HUES6 (cell line): Measurements from ENCODE around the gene ENDOD1.
"Not testable (repeated sequence)": the region's sequence is repeated elsewhere in the genome, so short reads cannot be mapped to it uniquely, and the experiment has no call there.

ENCODE experiments used
- H3K27ac ChIP-seq: 2 replicates; pipeline ENCODE4 v1.7.0; 2013; ENCODE audit warnings: low read depth, mild to moderate bottlenecking, low read length, inconsistent platforms
- H3K27me3 ChIP-seq: 2 replicates; pipeline ENCODE4 v1.6.1; 2013; ENCODE audit warnings: low read length; ENCODE audit not compliant: control insufficient read depth, insufficient read depth
- H3K36me3 ChIP-seq: 2 replicates; pipeline ENCODE4 v1.6.1; 2013; ENCODE audit warnings: low read length; ENCODE audit not compliant: control insufficient read depth, insufficient read depth
- H3K4me1 ChIP-seq: 2 replicates; pipeline ENCODE4 v1.6.1; 2013; ENCODE audit warnings: low read length; ENCODE audit not compliant: control insufficient read depth, insufficient read depth
- H3K4me3 ChIP-seq: 2 replicates; pipeline ENCODE4 v1.5.1; 2013; ENCODE audit warnings: low read depth, low read length
- H3K9ac ChIP-seq: one replicate; pipeline ENCODE4 v1.6.1; 2013; ENCODE audit warnings: mild to moderate bottlenecking, low read length
- H3K9me3 ChIP-seq: 2 replicates; pipeline ENCODE4 v1.6.1; 2013; ENCODE audit warnings: low read depth, low read length; ENCODE audit not compliant: control insufficient read depth, insufficient read depth

The ENDOD1 gene

DNA sequence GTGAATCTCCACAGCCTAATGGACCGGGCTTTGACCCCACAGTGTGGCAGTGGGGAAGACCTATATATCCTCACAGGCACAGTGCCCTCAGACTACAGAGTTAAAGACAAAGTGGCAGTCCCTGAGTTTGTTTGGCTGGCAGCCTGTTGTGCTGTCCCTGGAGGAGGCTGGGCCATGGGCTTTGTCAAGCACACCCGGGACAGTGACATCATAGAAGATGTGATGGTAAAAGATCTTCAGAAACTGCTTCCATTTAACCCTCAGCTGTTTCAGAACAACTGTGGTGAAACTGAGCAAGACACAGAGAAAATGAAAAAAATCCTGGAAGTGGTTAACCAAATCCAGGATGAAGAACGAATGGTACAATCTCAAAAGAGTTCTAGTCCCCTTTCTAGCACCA, 39.0 kb downstream of the ENDOD1 start:
- H3K9me3 ChIP-seq, result no peaks in the 10 kb centered on the region
- no peaks in the 10 kb centered on the region for H3K36me3 ChIP-seq
- no peak overlapping the region for H3K27ac ChIP-seq
- no peak overlapping the region for H3K9ac ChIP-seq
- no peaks in the 10 kb centered on the region for H3K27me3 ChIP-seq
- H3K4me3 ChIP-seq, result no peak overlapping the region
- no peaks in the 10 kb centered on the region for H3K4me1 ChIP-seq

DNA sequence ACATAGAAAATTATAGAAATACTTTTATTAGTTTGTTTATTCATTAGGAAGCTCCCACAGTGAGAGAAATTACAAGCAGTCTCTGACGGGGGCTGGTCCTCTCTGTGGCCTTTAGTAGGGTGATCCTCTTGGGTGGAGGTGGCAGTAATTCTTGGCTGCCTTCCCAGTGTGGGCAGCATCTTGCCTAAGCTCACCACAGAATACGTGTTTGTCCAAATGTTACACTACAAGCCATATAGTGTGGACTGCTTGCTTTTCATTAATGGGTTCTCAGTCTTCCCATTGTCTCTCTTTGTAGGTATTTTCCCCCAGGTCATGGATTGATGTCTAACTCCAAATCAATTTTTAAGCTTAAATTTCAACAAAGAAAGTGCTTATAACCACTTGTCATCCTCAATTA, 43.3 kb downstream of the ENDOD1 start:
- no peak overlapping the region for H3K9ac ChIP-seq
- no peaks in the 10 kb centered on the region for H3K9me3 ChIP-seq
- H3K27ac ChIP-seq, result no peak overlapping the region
- no peaks in the 10 kb centered on the region for H3K36me3 ChIP-seq
- H3K4me3 ChIP-seq, result no peak overlapping the region
- no peaks in the 10 kb centered on the region for H3K27me3 ChIP-seq
- H3K4me1 ChIP-seq, result no peaks in the 10 kb centered on the region

DNA sequence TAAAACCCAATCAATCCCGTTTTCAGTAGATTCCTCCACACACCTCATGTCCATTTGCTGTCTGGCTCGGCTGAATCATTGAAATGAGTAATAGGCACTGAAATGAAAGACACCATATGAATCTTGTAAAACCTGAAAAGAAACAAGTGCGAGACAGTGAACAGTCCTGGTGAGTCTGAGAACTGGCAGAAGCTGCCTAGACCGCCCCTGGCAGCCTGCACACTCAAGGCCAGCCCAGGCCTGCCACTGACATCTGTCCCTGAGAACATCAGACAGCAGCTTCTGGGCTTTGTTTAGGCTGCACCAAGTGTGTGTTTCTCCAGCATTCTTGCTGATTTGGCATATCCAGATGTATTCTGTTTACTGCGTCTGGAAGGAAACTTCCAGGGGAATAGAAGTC, 44.8 kb downstream of the ENDOD1 start:
- H3K36me3 ChIP-seq, result no peaks in the 10 kb centered on the region
- no peak overlapping the region for H3K27ac ChIP-seq

DNA sequence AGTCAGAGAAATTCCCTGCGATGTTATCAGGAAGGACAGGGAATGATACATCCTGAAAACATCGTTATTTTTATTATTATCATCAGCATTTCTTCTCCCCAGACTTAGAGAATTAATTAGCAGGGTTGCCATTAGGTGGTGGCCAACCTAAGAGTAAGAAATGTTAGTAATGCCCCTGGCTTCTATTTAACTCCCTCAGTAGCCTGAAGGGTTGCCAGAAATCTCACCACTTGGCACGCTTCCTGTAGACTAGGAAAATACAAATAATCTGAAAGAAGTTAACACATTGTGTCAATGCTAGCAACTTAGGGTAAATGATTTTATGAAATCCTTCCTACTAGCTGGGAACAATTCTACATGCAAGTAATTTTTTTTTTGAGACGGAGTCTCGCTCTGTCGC, 45.5 kb downstream of the ENDOD1 start:
- Histone ChIP-seq H3K4me1 (no peaks in the 10 kb centered on the region), H3K9ac (no peak overlapping the region), H3K27me3 (peaks cover 4% of the 10 kb centered on the region), H3K9me3 (no peaks in the 10 kb centered on the region), H3K27ac (no peak overlapping the region), H3K36me3 (no peaks in the 10 kb centered on the region), H3K4me3 (no peak overlapping the region)

More for the DNA sequence above, 44.8 kb downstream of the ENDOD1 start:
- H3K27me3 ChIP-seq, result no peaks in the 10 kb centered on the region
- H3K4me3 ChIP-seq, result no peak overlapping the region
- no peak overlapping the region for H3K9ac ChIP-seq
- no peaks in the 10 kb centered on the region for H3K9me3 ChIP-seq
- H3K4me1 ChIP-seq, result no peaks in the 10 kb centered on the region

DNA sequence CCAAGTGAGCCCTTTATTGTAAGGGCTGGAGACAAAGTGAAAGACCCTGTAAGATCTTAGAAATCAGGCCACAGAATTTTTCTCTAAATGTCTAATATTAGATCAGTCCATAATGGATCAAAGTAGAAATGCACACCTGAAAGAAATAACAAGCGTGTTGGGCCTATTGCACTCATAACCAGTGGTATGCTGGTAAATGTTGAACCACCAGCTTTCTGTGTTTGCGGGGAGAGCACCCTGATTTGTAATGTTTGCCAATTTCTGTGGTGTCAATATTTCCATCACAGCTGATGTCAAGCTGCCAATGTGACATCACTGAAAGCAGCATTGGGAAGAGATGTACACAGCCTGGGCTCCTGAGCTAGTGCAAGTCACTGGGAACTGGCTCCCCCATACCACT, 46.2 kb downstream of the ENDOD1 start:
- Histone ChIP-seq H3K36me3 (no peaks in the 10 kb centered on the region), H3K27ac (no peak overlapping the region), H3K4me1 (no peaks in the 10 kb centered on the region), H3K9me3 (no peaks in the 10 kb centered on the region), H3K9ac (no peak overlapping the region), H3K4me3 (no peak overlapping the region), H3K27me3 (peaks cover 11% of the 10 kb centered on the region)

DNA sequence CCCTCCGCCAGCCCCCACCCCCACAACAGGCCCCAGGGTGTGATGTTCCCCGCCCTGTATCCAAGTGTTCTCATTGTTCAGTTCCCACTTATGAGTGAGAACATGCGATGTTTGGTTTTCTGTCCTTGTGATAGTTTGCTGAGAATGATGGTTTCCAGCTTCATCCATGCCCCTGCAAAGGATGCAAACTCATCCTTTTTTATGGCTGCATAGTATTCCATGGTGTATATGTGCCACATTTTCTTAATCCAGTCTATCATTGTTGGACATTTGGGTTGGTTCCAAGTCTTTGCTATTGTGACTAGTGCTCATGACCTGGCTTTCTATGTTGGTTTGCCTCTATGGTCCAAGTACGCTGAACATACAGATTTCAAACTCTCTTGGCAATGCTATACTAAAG, 47.1 kb downstream of the ENDOD1 start:
- not testable (repeated sequence) for H3K36me3 ChIP-seq, H3K4me3 ChIP-seq, H3K27ac ChIP-seq, H3K4me1 ChIP-seq, H3K9me3 ChIP-seq, H3K9ac ChIP-seq
- peaks cover 20% of the 10 kb centered on the region for H3K27me3 ChIP-seq

DNA sequence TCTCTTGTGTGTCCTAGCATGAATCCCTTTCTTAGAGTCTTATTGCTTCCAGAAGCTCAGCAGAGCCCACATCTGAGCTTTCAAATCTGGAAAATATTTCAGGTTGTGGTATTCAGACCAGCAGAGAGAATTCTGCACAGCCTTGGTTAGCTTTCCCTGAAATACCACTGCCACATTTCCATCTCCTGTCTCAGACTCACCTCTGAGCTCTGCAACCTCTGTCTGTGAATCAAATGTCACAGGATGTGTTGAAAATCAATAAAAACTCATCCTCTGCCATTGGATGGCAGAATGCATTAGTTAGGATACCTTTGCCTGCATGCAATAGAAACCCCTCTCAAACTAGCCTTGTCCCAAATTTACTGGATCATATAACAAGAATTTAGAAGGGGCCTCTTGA, 47.7 kb downstream of the ENDOD1 start:
- H3K27ac ChIP-seq, result no peak overlapping the region
- no peak overlapping the region for H3K9ac ChIP-seq
- H3K36me3 ChIP-seq, result no peaks in the 10 kb centered on the region
- no peak overlapping the region for H3K4me3 ChIP-seq
- H3K9me3 ChIP-seq, result no peaks in the 10 kb centered on the region
- no peaks in the 10 kb centered on the region for H3K4me1 ChIP-seq
- H3K27me3 ChIP-seq, result peaks cover 26% of the 10 kb centered on the region

DNA sequence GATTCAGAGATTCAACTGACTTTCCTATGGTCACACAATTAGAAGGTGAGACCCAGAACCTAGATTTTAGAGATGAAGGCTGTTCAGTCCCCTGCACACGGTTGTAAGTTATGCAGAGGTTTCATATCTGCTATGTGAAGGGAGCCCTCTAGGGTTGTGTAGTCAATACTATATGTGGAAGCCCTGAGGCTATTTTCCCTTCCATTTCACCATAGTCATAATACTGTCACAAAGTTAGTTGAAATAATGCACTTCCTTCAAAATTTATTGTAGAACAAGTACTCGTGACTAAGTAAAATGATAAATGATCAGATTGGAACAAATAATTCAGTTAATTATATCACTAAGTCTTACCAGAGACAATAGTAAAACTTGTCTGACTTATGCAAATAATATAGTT, 48.8 kb downstream of the ENDOD1 start:
- Histone ChIP-seq H3K4me3 (no peak overlapping the region), H3K27ac (no peak overlapping the region), H3K4me1 (no peaks in the 10 kb centered on the region), H3K36me3 (no peaks in the 10 kb centered on the region), H3K27me3 (peaks cover 37% of the 10 kb centered on the region), H3K9ac (no peak overlapping the region), H3K9me3 (no peaks in the 10 kb centered on the region)

DNA sequence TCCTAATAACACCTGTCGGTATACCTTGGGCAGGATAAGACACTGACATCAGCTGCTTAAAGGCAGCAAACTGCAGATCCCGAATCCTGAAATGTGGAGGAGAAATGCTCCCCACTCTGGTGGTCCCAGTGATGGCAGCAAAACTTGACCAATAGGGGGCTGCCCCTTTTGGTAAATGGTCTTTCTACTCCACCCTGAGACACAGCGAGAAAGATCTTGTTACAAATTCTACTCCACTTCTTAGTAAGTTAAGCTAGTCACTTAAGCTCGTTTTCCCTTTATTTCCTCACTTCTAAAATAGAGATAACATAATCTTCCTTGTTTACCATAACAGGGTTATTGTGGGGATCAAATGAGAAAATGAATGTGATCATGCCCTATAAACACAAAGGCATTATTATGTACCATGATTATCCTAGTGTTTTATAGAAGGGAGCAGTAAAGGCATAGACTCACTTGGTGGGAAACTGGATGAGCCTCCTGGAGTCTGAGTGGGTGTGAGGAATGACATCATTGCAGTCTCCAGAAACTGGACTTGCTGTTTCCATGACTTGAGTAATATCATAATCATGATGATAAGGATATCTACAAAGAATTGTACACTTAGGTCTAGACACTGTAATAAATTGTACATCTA, 50.9 kb downstream of the ENDOD1 start:
- Histone ChIP-seq H3K36me3 (no peaks in the 10 kb centered on the region), H3K27ac (no peak overlapping the region), H3K27me3 (peaks cover 58% of the 10 kb centered on the region), H3K9ac (no peak overlapping the region), H3K4me1 (no peaks in the 10 kb centered on the region), H3K4me3 (no peak overlapping the region), H3K9me3 (no peaks in the 10 kb centered on the region)

DNA sequence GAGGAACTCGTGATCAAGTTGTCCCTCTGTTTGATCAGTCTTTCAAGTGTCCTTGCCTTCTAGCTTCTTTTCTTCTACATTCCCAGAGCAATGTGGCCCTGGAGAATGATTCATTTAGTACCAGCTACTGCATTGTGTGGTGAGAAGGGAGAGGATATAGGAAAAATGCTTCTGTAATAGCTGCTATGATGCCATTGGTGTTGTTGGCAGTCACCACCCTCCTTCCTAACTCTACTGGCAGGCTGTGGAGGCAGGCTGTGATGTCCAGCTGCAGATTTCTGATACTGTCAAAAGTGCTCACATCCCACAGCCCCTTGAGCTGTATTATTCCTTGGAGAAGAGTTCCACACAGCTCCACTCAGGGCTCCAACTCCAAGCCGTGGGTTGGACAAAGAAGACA, 52.8 kb downstream of the ENDOD1 start:
- Histone ChIP-seq H3K27me3 (peaks cover 77% of the 10 kb centered on the region), H3K9me3 (no peaks in the 10 kb centered on the region), H3K9ac (no peak overlapping the region), H3K4me1 (no peaks in the 10 kb centered on the region; the same call in 1 of the 2 replicates), H3K27ac (no peak overlapping the region), H3K36me3 (no peaks in the 10 kb centered on the region), H3K4me3 (no peak overlapping the region)

DNA sequence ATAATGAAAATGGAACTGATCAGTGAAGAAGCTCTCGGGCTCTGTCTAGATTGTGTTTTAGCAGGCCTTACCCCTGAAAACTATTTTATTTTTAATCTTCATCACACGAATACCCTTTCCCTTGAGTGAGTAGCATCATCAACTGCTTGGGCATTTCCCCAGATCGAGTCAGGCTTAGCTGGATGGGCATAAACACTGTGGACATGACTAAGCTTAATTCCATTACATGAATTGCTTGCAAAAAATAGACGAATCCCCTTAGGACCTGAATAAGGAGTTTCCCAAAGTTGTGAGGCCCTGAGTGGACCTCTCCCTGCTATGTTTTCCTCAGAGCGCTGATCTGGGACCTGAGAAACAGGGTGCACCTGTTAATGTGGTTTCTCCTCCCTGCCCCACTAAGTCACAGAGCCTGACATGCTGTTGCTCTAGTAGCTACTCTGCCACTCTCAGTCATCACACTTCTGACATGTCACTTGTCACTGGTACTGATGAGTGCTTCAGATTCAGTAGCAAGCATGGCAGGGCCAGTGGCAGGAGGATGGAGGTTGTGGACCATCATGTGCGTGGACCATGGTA, 53.5 kb downstream of the ENDOD1 start:
- Histone ChIP-seq H3K27me3 (peaks cover 85% of the 10 kb centered on the region), H3K36me3 (no peaks in the 10 kb centered on the region), H3K27ac (no peak overlapping the region), H3K4me3 (no peak overlapping the region), H3K9ac (no peak overlapping the region), H3K9me3 (no peaks in the 10 kb centered on the region), H3K4me1 (no peaks in the 10 kb centered on the region; the same call in 1 of the 2 replicates)
